Caco-2 (cell line): ENCODE data around the gene NSD1. TPM values are rescaled to one million over a fixed set of nuclear protein-coding genes. Genes with fewer than 3 reads are reported as not detected.

Experiments used
- BruUV-seq: library from RNA; stranded (reverse); fragments of 400-500 nt; replicated peaks from 2 replicates; lab custom pipeline; 2021; lab: Mats Ljungman, UMichigan
- CTCF ChIA-PET: fragments of 300-600 bp; sonication (Branson Sonifier 250); formaldehyde crosslinking; loops from one replicate; lab custom pipeline; 2022; ENCODE audit warnings: antibody characterized with exemption; lab: Charles Lee
- POLR2A ChIA-PET: fragments of 300-600 bp; sonication (Branson Sonifier 250); formaldehyde crosslinking; loops from one replicate; lab custom pipeline; 2022; ENCODE audit warnings: antibody characterized with exemption; lab: Charles Lee
- DNase-seq, 2 experiments: peaks; one replicate each; pipeline versions ENCODE4 v3.0.0 to v3.0.0-alpha.2; 2020 to 2022
- H3K27me3 ChIP-seq: replicated peaks from 2 replicates; pipeline ENCODE4 v1.6.0; 2011; ENCODE audit warnings: low read length; ENCODE audit not compliant: control insufficient read depth, insufficient read depth
- H3K36me3 ChIP-seq: 2 replicates; pipeline ENCODE4 v1.5.1; 2011; ENCODE audit warnings: low read length; ENCODE audit not compliant: control insufficient read depth, insufficient read depth
- H3K4me1 ChIP-seq: fragments of 250-450 bp; sonication (Bioruptor Pico); 2 replicates; pipeline ENCODE4 v1.5.1; 2020; ENCODE audit warnings: mild to moderate bottlenecking
- H3K4me3 ChIP-seq: 2 replicates; pipeline ENCODE4 v1.5.1; 2011; ENCODE audit warnings: low read depth, mild to moderate bottlenecking, control low read depth, low read length
- H3K9me3 ChIP-seq: fragments of 250-450 bp; sonication (Bioruptor Pico); 2 replicates; pipeline ENCODE4 v1.5.1; 2020; ENCODE audit warnings: mild to moderate bottlenecking, moderate library complexity
- H3K27ac Mint-ChIP-seq: one replicate; pipeline ENCODE4 v1.8.0; 2022; ENCODE audit warnings: mixed read lengths; ENCODE audit not compliant: unreplicated experiment
- H3K27me3 Mint-ChIP-seq: one replicate; pipeline ENCODE4 v1.8.0; 2022; ENCODE audit warnings: mixed read lengths; ENCODE audit not compliant: insufficient read depth, unreplicated experiment
- H3K36me3 Mint-ChIP-seq: one replicate; pipeline ENCODE4 v1.8.0; 2022; ENCODE audit warnings: mild to moderate bottlenecking, mixed read lengths; ENCODE audit not compliant: insufficient read depth, unreplicated experiment
- H3K4me1 Mint-ChIP-seq: one replicate; pipeline ENCODE4 v1.8.0; 2022; ENCODE audit warnings: low read depth, mixed read lengths; ENCODE audit not compliant: unreplicated experiment
- H3K4me3 Mint-ChIP-seq: one replicate; pipeline ENCODE4 v1.8.0; 2022; ENCODE audit warnings: mild to moderate bottlenecking, moderate library complexity, mixed read lengths; ENCODE audit not compliant: unreplicated experiment
- H3K9me3 Mint-ChIP-seq: one replicate; pipeline ENCODE4 v1.8.0; 2022; ENCODE audit warnings: mixed read lengths; ENCODE audit not compliant: unreplicated experiment
- CTCF ChIP-seq, 2 experiments: fragments of 200-600 bp in 1 of 2; IDR thresholded peaks; 1 replicate in 1 of 2; 2 replicates in 1 of 2; pipeline versions ENCODE4 v1.5.1 to v1.8.0; 2011 to 2022; ENCODE audit warnings: antibody characterized with exemption in 1 of 2, control low read depth in 1 of 2, inconsistent platforms in 1 of 2, low read depth in 1 of 2, low read length in 1 of 2, mild to moderate bottlenecking in 1 of 2, moderate library complexity in 1 of 2; ENCODE audit not compliant: insufficient read depth in 1 of 2, severe bottlenecking in 1 of 2, unreplicated experiment in 1 of 2
- intact Hi-C: fragments of 100-400 bp; cut with micrococcal nuclease; formaldehyde crosslinking; loops from one replicate; pipeline ENCODE4 v1.10.0; 2022; ENCODE audit not compliant: unreplicated experiment
- total RNA-seq: library from RNA; stranded (reverse); gene quantifications from 2 replicates; pipeline ENCODE4 v1.2.3, GENCODE V29; 2022

NSD1 gene
- total RNA-seq, 1 experiment from 2014 or later: 67.4 TPM

GRCh38 chr5:177343777-177344176 lies 210.2 kb downstream of the NSD1 start:
- no peaks in the 10 kb centered on the region for H3K4me1 ChIP-seq
- ChIA-PET CTCF (interaction anchor here (0.8 to 0.9 kb wide), 2 partner anchors 34 to 40 kb away, joined by 3 to 4 read pairs; partner anchors contain the start of genes PRELID1 and RAB24), POLR2A (interaction anchor here (0.7 kb wide), 1 partner anchor 316 kb away, joined by 5 read pairs; no protein-coding TSS in a partner anchor)
- no peak for TF ChIP-seq CTCF (IDR thresholded peaks at IDR 0.05; ENCODE audit: insufficient read depth in 1 of 2, low read depth in 1 of 2, low read length in 1 of 2, severe bottlenecking in 1 of 2, unreplicated experiment in 1 of 2)
- no peaks in the 10 kb centered on the region for H3K27me3 ChIP-seq
- no peak for DNase-seq
- Mint-ChIP-seq H3K4me1 (peaks cover 5% of the 10 kb centered on the region), H3K9me3 (no peaks in the 10 kb centered on the region), H3K27ac (no peak overlapping the region), H3K36me3 (peaks cover 72% of the 10 kb centered on the region), H3K4me3 (no peak overlapping the region), H3K27me3 (no peaks in the 10 kb centered on the region)
- no peaks in the 10 kb centered on the region for H3K9me3 ChIP-seq
- no peak overlapping the region for H3K4me3 ChIP-seq
- H3K36me3 ChIP-seq: no peaks in the 10 kb centered on the region
- intact Hi-C loops: no loop called here
- no TSS peak for BruUV-seq

- no peak for DNase-seq
- no peaks in the 10 kb centered on the region for H3K9me3 Mint-ChIP-seq
- H3K4me1 Mint-ChIP-seq: peaks cover 16% of the 10 kb centered on the region
- no peak for TF ChIP-seq CTCF (IDR thresholded peaks at IDR 0.05; ENCODE audit: insufficient read depth in 1 of 2, low read depth in 1 of 2, low read length in 1 of 2, severe bottlenecking in 1 of 2, unreplicated experiment in 1 of 2)
- POLR2A ChIA-PET: no interaction called here
- no peaks in the 10 kb centered on the region for H3K27me3 ChIP-seq
- CTCF ChIA-PET: no interaction called here
- H3K27me3 Mint-ChIP-seq: no peaks in the 10 kb centered on the region
- 0 out of 2 replicates have a peak, but pooled peaks cover 2% of the 10 kb centered on the region for H3K36me3 ChIP-seq
- BruUV-seq: no TSS peak
- H3K27ac Mint-ChIP-seq: no peak overlapping the region
- no peaks in the 10 kb centered on the region for H3K9me3 ChIP-seq
- no peak overlapping the region for H3K4me3 ChIP-seq
- H3K4me3 Mint-ChIP-seq: no peak overlapping the region
- H3K36me3 Mint-ChIP-seq: peaks cover 67% of the 10 kb centered on the region
- intact Hi-C loops: no loop called here
- 0 out of 2 replicates have a peak, but pooled peaks cover 1% of the 10 kb centered on the region for H3K4me1 ChIP-seq
Observed at GRCh38 chr5:177344891-177345290, 211.3 kb downstream of the NSD1 start.

- CTCF ChIA-PET: interaction anchor here (0.5 to 0.6 kb wide), 2 partner anchors 62 to 292 kb away, joined by 3 read pairs; no protein-coding TSS in a partner anchor
- H3K36me3 ChIP-seq: 0 out of 2 replicates have a peak, but pooled peaks cover 2% of the 10 kb centered on the region
- POLR2A ChIA-PET: interaction anchor here (2.2 kb wide), 1 partner anchor 24 kb away, joined by 6 read pairs; no protein-coding TSS in a partner anchor
Observed at GRCh38 chr5:177346820-177347219, 213.2 kb downstream of the NSD1 start.

More at GRCh38 chr5:177346820-177347219, 213.2 kb downstream of the NSD1 start:
- no peaks in the 10 kb centered on the region for H3K9me3 Mint-ChIP-seq
- no peak for DNase-seq
- H3K4me1 Mint-ChIP-seq: peaks cover 19% of the 10 kb centered on the region
- no peaks in the 10 kb centered on the region for H3K27me3 Mint-ChIP-seq
- H3K4me3 ChIP-seq: no peak overlapping the region
- H3K36me3 Mint-ChIP-seq: peaks cover 58% of the 10 kb centered on the region
- TF ChIP-seq CTCF (IDR thresholded peaks at IDR 0.05; ENCODE audit: insufficient read depth in 1 of 2, low read depth in 1 of 2, low read length in 1 of 2, severe bottlenecking in 1 of 2, unreplicated experiment in 1 of 2): no peak
- no peaks in the 10 kb centered on the region for H3K27me3 ChIP-seq
- no peak overlapping the region for H3K4me3 Mint-ChIP-seq
- no peaks in the 10 kb centered on the region for H3K9me3 ChIP-seq
- intact Hi-C loops: no loop called here
- 0 out of 2 replicates have a peak, but pooled peaks cover 8% of the 10 kb centered on the region for H3K4me1 ChIP-seq
- no TSS peak for BruUV-seq
- H3K27ac Mint-ChIP-seq: no peak overlapping the region
